Adrenal gland (tissue), 12 donors: ENCODE data around the gene SSTR3. TPM values are rescaled to one million over a fixed set of nuclear protein-coding genes. Genes with fewer than 3 reads are reported as not detected.

ENCODE experiments used
- DNase-seq, 7 donors: peaks; one replicate each; pipeline ENCODE4 v3.0.0-alpha.2; 2019 to 2020
- H3K27ac ChIP-seq, 5 donors: fragments of 200-600 bp; sonication (generic) in 4 of 5; 1 replicate in 3 of 5; 2 replicates in 2 of 5; pipeline versions ENCODE4 v1.5.1 to v1.8.0; 2016 to 2020; ENCODE audit warnings: mild to moderate bottlenecking in 1 of 5
- H3K27me3 ChIP-seq: fragments of 200-600 bp; 2 replicates; pipeline ENCODE4 v1.8.0; 2021
- H3K36me3 ChIP-seq, 2 donors: fragments of 200-600 bp; replicated peaks in 1 of 2; 1 replicate in 1 of 2; 2 replicates in 1 of 2; pipeline versions ENCODE4 v1.5.1 to v1.8.0; 2018 to 2022
- H3K4me1 ChIP-seq, 2 donors: fragments of 200-600 bp; replicated peaks in 1 of 2; 1 replicate in 1 of 2; 2 replicates in 1 of 2; pipeline versions ENCODE4 v1.5.1 to v1.8.0; 2018 to 2021
- H3K4me3 ChIP-seq, 4 donors: fragments of 200-600 bp; sonication (generic) in 3 of 4; one replicate each; pipeline ENCODE4 v1.5.1; 2016 to 2018
- H3K9me3 ChIP-seq, 3 donors: fragments of 200-600 bp; sonication (generic) in 1 of 3; replicated peaks in 1 of 3; 1 replicate in 2 of 3; 2 replicates in 1 of 3; pipeline versions ENCODE4 v1.5.1 to v1.8.0; 2016 to 2021
- CTCF ChIP-seq, 6 experiments: fragments of 450-650 bp in 4 of 6; fragments of 200-600 bp in 2 of 6; sonication (generic) in 1 of 6; IDR thresholded peaks; 1 replicate in 5 of 6; 2 replicates in 1 of 6; pipeline versions ENCODE4 v1.5.1 to v1.8.0; 2016 to 2021; ENCODE audit warnings: antibody characterized with exemption in 6 of 6, mild to moderate bottlenecking in 2 of 6, moderate library complexity in 1 of 6
- POLR2A ChIP-seq, 2 donors: fragments of 450-650 bp; IDR thresholded peaks; one replicate each; pipeline ENCODE4 v1.6.1; 2017; ENCODE audit warnings: antibody characterized with exemption in 2 of 2, mild to moderate bottlenecking in 2 of 2, moderate library complexity in 1 of 2
- WGBS, 4 donors: extraction: QIAGEN DNeasy Blood & Tissue Kit in 2 of 4; methylation state at CpG; one replicate each; pipeline versions ENCODE4 v1.1.5 to v1.1.7; 2013 to 2017; 5-methylcytosine and 5-hydroxymethylcytosine counted together
- intact Hi-C, 2 donors: fragments of 100-400 bp; cut with DNase I; formaldehyde crosslinking; loops; one replicate each; pipeline versions ENCODE4 v1.14.1 to v1.15.0; 2022 to 2023
- polyA plus RNA-seq, 3 donors: library from polyadenylated mRNA; stranded (reverse); fragments of 200-250 nt in 2 of 3; fragments of 350-450 nt in 1 of 3; fragmentation: Illumina TruSeq in 1 of 3; extraction: RNeasy Lipid Tissue Mini Kit (QIAGEN cat#74804) in 1 of 3; gene quantifications; one replicate each; pipeline ENCODE4 v1.2.3, GENCODE V29; 2013 to 2014
- total RNA-seq, 9 donors: library from RNA; depleted of rRNA in 4 of 9; stranded (reverse); fragments of >200 nt in 4 of 9; fragments of 120-200 nt in 1 of 9; fragmentation: NEBNext Ultra II Directional in 1 of 9; extraction: Animal tissue kit (Norgen Biotek cat#: 25700) in 1 of 9; gene quantifications; one replicate each; pipeline versions ENCODE4 v1.1.0 to v1.2.4, GENCODE V29; 2013 to 2023
- donor health status: healthy with polysubstance abuse.
- donor health status: Bipolar disorder and iron deficiency.
- donor health status: DM: yes; HTN: yes; CAD: no.
- donor health status: DM: no; HTN: no; CAD: no.
- donor health status: DM: no; HTN: no; CAD: no.
- donor health status: DM: yes; HTN: yes; CAD: no.

The SSTR3 gene
- total and polyA plus RNA-seq, 12 donors = 0.28 to 2.0 (median 0.50) TPM; not detected in 1

- WGBS, 4 donors = 77 to 84% (median 83%) methylated on average over 12 of the region's 12 CpGs
- Histone ChIP-seq H3K4me3 (no peak overlapping the region), H3K36me3 (no peaks in the 10 kb centered on the region), H3K4me1 (no peaks in the 10 kb centered on the region), H3K27ac (no peak overlapping the region), H3K9me3 (no peaks in the 10 kb centered on the region), H3K27me3 (peaks cover 3% of the 10 kb centered on the region)
- no peak for TF ChIP-seq POLR2A (IDR thresholded peaks at IDR 0.05)
- no peak for TF ChIP-seq CTCF (IDR thresholded peaks at IDR 0.05)
- DNase-seq = peak in 1 of 7 donors; percentile 4
- intact Hi-C loops = no loop called here
Observed at GRCh38 chr22:37249986-37250385, 37.7 kb upstream of the SSTR3 start.

GRCh38 chr22:37248251-37248650, 36.0 kb upstream of the SSTR3 start:
- Histone ChIP-seq H3K27me3 (peaks cover 3% of the 10 kb centered on the region), H3K27ac (no peak overlapping the region), H3K9me3 (no peaks in the 10 kb centered on the region), H3K4me3 (no peak overlapping the region), H3K4me1 (no peaks in the 10 kb centered on the region), H3K36me3 (no peaks in the 10 kb centered on the region)
- 59 to 74% (median 69%) methylated on average over 6 of the region's 6 CpGs for WGBS, 4 donors
- intact Hi-C loops = no loop called here
- DNase-seq = peak in 1 of 7 donors; percentile 4
- TF ChIP-seq POLR2A (IDR thresholded peaks at IDR 0.05) (no peak), CTCF (IDR thresholded peaks at IDR 0.05) (no peak)

GRCh38 chr22:37245740-37246139, 33.5 kb upstream of the SSTR3 start:
- Histone ChIP-seq H3K36me3 (no peaks in the 10 kb centered on the region), H3K4me1 (no peaks in the 10 kb centered on the region), H3K4me3 (no peak overlapping the region), H3K27ac (no peak overlapping the region), H3K27me3 (peaks cover 9% of the 10 kb centered on the region), H3K9me3 (no peaks in the 10 kb centered on the region)
- 72 to 75% (median 74%) methylated on average over 6 of the region's 6 CpGs for WGBS, 4 donors
- TF ChIP-seq CTCF (IDR thresholded peaks at IDR 0.05) (no peak), POLR2A (IDR thresholded peaks at IDR 0.05) (no peak)
- intact Hi-C loops = no loop called here
- DNase-seq = no peak

GRCh38 chr22:37244922-37245722, 32.8 kb upstream of the SSTR3 start:
- 60 to 80% (median 67%) methylated on average over 18 to 22 of the region's 22 CpGs for WGBS, 4 donors

More at GRCh38 chr22:37244922-37245722, 32.8 kb upstream of the SSTR3 start:
- intact Hi-C loops = no loop called here
- no peak overlapping the region for H3K4me3 ChIP-seq
- peak in 1 of 7 donors; percentile 11 for DNase-seq
- H3K27me3 ChIP-seq = peaks cover 9% of the 10 kb centered on the region
- no peak for TF ChIP-seq POLR2A (IDR thresholded peaks at IDR 0.05)
- no peak for TF ChIP-seq CTCF (IDR thresholded peaks at IDR 0.05)
- no peaks in the 10 kb centered on the region for H3K36me3 ChIP-seq
- H3K4me1 ChIP-seq = no peaks in the 10 kb centered on the region
- H3K9me3 ChIP-seq = no peaks in the 10 kb centered on the region
- H3K27ac ChIP-seq = no peak overlapping the region
